HepG2 (cell line): Measurements from ENCODE around the gene SMIM1. TPM values are rescaled to one million over a fixed set of nuclear protein-coding genes. Genes with fewer than 3 reads are reported as not detected.

ENCODE experiments used
- ATF7-NPFF ChIP-seq: sonication (generic); formaldehyde crosslinking; IDR thresholded peaks from 2 replicates; pipeline ENCODE4 v1.8.1; 2023; ENCODE audit warnings: mild to moderate bottlenecking, low read depth, missing genetic modification reagents, moderate library complexity
- BRD4 ChIP-seq: sonication (generic); formaldehyde crosslinking; IDR thresholded peaks from 2 replicates; pipeline ENCODE4 v1.4.0; 2020; ENCODE audit warnings: missing genetic modification reagents
- HOXA5 ChIP-seq: sonication (generic); formaldehyde crosslinking; IDR thresholded peaks from 2 replicates; pipeline ENCODE4 v1.4.0; 2020; ENCODE audit warnings: missing genetic modification reagents
- KDM4B ChIP-seq: sonication (generic); formaldehyde crosslinking; IDR thresholded peaks from 2 replicates; pipeline ENCODE4 v1.4.0; 2020; ENCODE audit warnings: missing genetic modification reagents
- MTA1 ChIP-seq: sonication (generic); formaldehyde crosslinking; IDR thresholded peaks from 2 replicates; pipeline ENCODE4 v1.4.0; 2020; ENCODE audit warnings: missing genetic modification reagents, mild to moderate bottlenecking, borderline replicate concordance
- NCOA2 ChIP-seq: sonication (generic); formaldehyde crosslinking; IDR thresholded peaks from 2 replicates; pipeline ENCODE4 v1.8.0; 2022; ENCODE audit warnings: inconsistent platforms
- NCOA5 ChIP-seq: sonication (generic); formaldehyde crosslinking; IDR thresholded peaks from 2 replicates; pipeline ENCODE4 v1.4.0; 2020; ENCODE audit warnings: missing genetic modification reagents
- PAF1 ChIP-seq: IDR thresholded peaks from 2 replicates; pipeline ENCODE4 v1.6.1; 2016; ENCODE audit warnings: missing genetic modification reagents, missing compliant biosample characterization
- RAD51 ChIP-seq: fragments of 450-650 bp; IDR thresholded peaks from 2 replicates; pipeline ENCODE4 v1.6.1; 2016; ENCODE audit warnings: borderline replicate concordance
- TEAD3 ChIP-seq: optimal IDR thresholded peaks from 2 replicates; pipeline ENCODE3; 2016; ENCODE audit warnings: borderline replicate concordance
- ZBTB44 ChIP-seq: sonication (generic); formaldehyde crosslinking; IDR thresholded peaks from 2 replicates; pipeline ENCODE4 v1.4.0; 2020; ENCODE audit warnings: missing genetic modification reagents
- ZNF136 ChIP-seq: sonication (generic); formaldehyde crosslinking; IDR thresholded peaks from 2 replicates; pipeline ENCODE4 v1.8.1; 2022; ENCODE audit warnings: low read depth, mild to moderate bottlenecking, moderate library complexity, missing genetic modification reagents
- ZNF224 ChIP-seq: sonication (generic); formaldehyde crosslinking; IDR thresholded peaks from 2 replicates; pipeline ENCODE4 v1.5.0; 2020; ENCODE audit warnings: mild to moderate bottlenecking, missing genetic modification reagents
- ZNF253 ChIP-seq: sonication (generic); formaldehyde crosslinking; IDR thresholded peaks from 2 replicates; pipeline ENCODE4 v1.8.0; 2022; ENCODE audit warnings: mild to moderate bottlenecking, missing genetic modification reagents, borderline replicate concordance
- ZNF3 ChIP-seq: IDR thresholded peaks from 2 replicates; pipeline ENCODE4 v1.7.0; 2017; ENCODE audit warnings: inconsistent platforms
- ZNF335 ChIP-seq: sonication (generic); formaldehyde crosslinking; IDR thresholded peaks from 2 replicates; pipeline ENCODE4 v1.4.0; 2020; ENCODE audit warnings: missing genetic modification reagents
- ZNF343 ChIP-seq: sonication (generic); formaldehyde crosslinking; IDR thresholded peaks from 2 replicates; pipeline ENCODE4 v1.4.0; 2020; ENCODE audit warnings: mild to moderate bottlenecking, missing genetic modification reagents
- ZNF530 ChIP-seq: sonication (generic); formaldehyde crosslinking; IDR thresholded peaks from 2 replicates; pipeline ENCODE4 v1.5.0; 2020; ENCODE audit warnings: low read depth, mild to moderate bottlenecking, missing genetic modification reagents
- ZNF550 ChIP-seq: sonication (generic); formaldehyde crosslinking; IDR thresholded peaks from 2 replicates; pipeline ENCODE4 v1.4.0; 2020; ENCODE audit warnings: mild to moderate bottlenecking, missing genetic modification reagents, borderline replicate concordance
- ZNF782 ChIP-seq: sonication (generic); formaldehyde crosslinking; IDR thresholded peaks from 2 replicates; pipeline ENCODE4 v1.4.0; 2020; ENCODE audit warnings: missing genetic modification reagents, mild to moderate bottlenecking, borderline replicate concordance
- ZNF790 ChIP-seq: sonication (generic); formaldehyde crosslinking; IDR thresholded peaks from 2 replicates; pipeline ENCODE4 v1.8.0; 2022; ENCODE audit warnings: missing genetic modification reagents, mild to moderate bottlenecking, borderline replicate concordance
- ZNF878 ChIP-seq: sonication (generic); formaldehyde crosslinking; IDR thresholded peaks from 2 replicates; pipeline ENCODE4 v1.8.1; 2023; ENCODE audit warnings: mild to moderate bottlenecking, missing genetic modification reagents, moderate library complexity
- polyA plus RNA-seq, 8 experiments: library from polyadenylated mRNA; depleted of rRNA in 3 of 8; stranded (reverse) in 7 of 8; unstranded in 1 of 8; fragments of >200 nt; fragmentation: Illumina TruSeq in 4 of 8; extraction: Trizol in 4 of 8; gene quantifications; 2 replicates each; pipeline versions ENCODE4 v1.2.1 to v1.2.3, GENCODE V29; 2011 to 2016; ENCODE audit warnings: low read depth in 4 of 8, missing spikeins in 1 of 8, mixed read lengths in 1 of 8; ENCODE audit not compliant: insufficient read depth in 1 of 8
- total RNA-seq, 5 experiments: library from RNA; depleted of rRNA; stranded (reverse); fragments of >200 nt; fragmentation: Illumina TruSeq; extraction: Trizol; gene quantifications; 2 replicates each; pipeline ENCODE4 v1.2.3, GENCODE V29; 2016; ENCODE audit warnings: low read depth in 1 of 5
- TF ChIP-seq, protein P1 (sequence below): sonication (generic); formaldehyde crosslinking; IDR thresholded peaks from 2 replicates; pipeline ENCODE4 v1.5.1; 2020; ENCODE audit warnings: missing genetic modification reagents, mild to moderate bottlenecking, borderline replicate concordance
- TF ChIP-seq, protein P2 (sequence below): IDR thresholded peaks from 2 replicates; pipeline ENCODE4 v1.6.1; 2016; ENCODE audit warnings: low read depth, borderline replicate concordance
- TF ChIP-seq, protein P3 (sequence below), 2 experiments: IDR thresholded peaks; 2 replicates each; pipeline ENCODE4 v1.6.1; 2011 to 2012; ENCODE audit warnings: low read length in 2 of 2, borderline replicate concordance in 1 of 2, low read depth in 1 of 2, mild to moderate bottlenecking in 1 of 2, moderate library complexity in 1 of 2

SMIM1 gene
- total and polyA plus RNA-seq, 2 of the 13 experiments (the other 11 are each of a cell fraction or from before 2014, with no cell fraction given), result 12.4 to 56.3 TPM

DNA sequence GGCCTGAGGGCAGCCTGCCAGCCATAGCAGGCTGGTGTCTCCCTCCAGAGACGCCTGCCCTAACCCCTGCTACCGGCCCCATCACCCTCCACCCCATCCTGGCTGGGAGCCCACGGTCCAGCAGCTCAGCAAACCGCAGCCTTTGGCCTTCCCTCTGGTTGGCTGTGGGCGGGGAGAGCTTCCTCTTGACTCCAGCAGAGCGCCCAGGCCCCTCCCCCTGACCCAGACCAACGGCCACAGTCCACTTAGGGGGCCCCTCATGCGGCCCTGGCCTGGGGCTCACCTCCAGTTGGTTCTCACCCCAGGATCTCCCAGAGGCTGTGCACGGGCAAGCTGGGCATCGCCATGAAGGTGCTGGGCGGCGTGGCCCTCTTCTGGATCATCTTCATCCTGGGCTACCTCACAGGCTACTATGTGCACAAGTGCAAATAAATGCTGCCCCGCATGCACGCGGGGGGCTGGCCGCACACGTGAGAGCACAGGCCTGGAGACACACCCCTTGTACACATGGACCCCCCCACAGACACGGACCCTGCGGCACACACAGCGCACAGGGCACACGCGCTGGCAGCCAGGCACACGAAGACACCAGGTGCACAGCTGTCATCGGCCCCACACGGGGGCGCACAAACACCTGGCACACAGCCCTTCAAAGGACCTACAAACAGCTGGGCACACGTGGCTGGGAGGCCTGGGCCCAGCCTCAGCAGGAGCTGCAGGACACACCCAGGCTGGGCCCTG is 3.1 kb downstream of the SMIM1 start (continued):
- TF ChIP-seq, protein P1, sequence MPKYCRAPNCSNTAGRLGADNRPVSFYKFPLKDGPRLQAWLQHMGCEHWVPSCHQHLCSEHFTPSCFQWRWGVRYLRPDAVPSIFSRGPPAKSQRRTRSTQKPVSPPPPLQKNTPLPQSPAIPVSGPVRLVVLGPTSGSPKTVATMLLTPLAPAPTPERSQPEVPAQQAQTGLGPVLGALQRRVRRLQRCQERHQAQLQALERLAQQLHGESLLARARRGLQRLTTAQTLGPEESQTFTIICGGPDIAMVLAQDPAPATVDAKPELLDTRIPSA (CRISPR knock-in tag), result peak; percentile 95
- TF ChIP-seq ZNF335 (no peak), NCOA2 (CRISPR knock-in tag) (peak; percentile 61), ZNF343 (CRISPR knock-in tag) (peak; percentile 45), ZNF3 (CRISPR knock-in tag) (0 out of 2 replicates have a peak, but pooled peaks have one; percentile 60), ZNF782 (CRISPR knock-in tag) (peak; percentile 70; the same call in 1 of the 2 replicates), ZNF790 (no peak; the same call in 1 of the 2 replicates), HOXA5 (CRISPR knock-in tag) (peak; percentile 79; the same call in 1 of the 2 replicates), TEAD3 (CRISPR knock-in tag) (peak; percentile 44), ATF7-NPFF (CRISPR knock-in tag) (peak; percentile 55), KDM4B (CRISPR knock-in tag) (peak; percentile 88), PAF1 (CRISPR knock-in tag) (no peak), ZNF224 (CRISPR knock-in tag) (peak; percentile 75; the same call in 1 of the 2 replicates), ZNF136 (CRISPR knock-in tag) (no peak), ZBTB44 (CRISPR knock-in tag) (peak; percentile 42; the same call in 1 of the 2 replicates), ZNF253 (CRISPR knock-in tag) (no peak), ZNF550 (CRISPR knock-in tag) (no peak), MTA1 (peak; percentile 44; the same call in 1 of the 2 replicates), RAD51 (no peak), ZNF878 (CRISPR knock-in tag) (0 out of 2 replicates have a peak, but pooled peaks have one; percentile 38), NCOA5 (CRISPR knock-in tag) (peak; percentile 21; the same call in 1 of the 2 replicates), BRD4 (peak; percentile 69), ZNF530 (CRISPR knock-in tag) (0 out of 2 replicates have a peak, but pooled peaks have one; percentile 24)
- TF ChIP-seq, protein P2, sequence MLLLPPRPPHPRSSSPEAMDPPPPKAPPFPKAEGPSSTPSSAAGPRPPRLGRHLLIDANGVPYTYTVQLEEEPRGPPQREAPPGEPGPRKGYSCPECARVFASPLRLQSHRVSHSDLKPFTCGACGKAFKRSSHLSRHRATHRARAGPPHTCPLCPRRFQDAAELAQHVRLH, result 0 out of 2 replicates have a peak, but pooled peaks have one; percentile 52
- TF ChIP-seq, protein P3, sequence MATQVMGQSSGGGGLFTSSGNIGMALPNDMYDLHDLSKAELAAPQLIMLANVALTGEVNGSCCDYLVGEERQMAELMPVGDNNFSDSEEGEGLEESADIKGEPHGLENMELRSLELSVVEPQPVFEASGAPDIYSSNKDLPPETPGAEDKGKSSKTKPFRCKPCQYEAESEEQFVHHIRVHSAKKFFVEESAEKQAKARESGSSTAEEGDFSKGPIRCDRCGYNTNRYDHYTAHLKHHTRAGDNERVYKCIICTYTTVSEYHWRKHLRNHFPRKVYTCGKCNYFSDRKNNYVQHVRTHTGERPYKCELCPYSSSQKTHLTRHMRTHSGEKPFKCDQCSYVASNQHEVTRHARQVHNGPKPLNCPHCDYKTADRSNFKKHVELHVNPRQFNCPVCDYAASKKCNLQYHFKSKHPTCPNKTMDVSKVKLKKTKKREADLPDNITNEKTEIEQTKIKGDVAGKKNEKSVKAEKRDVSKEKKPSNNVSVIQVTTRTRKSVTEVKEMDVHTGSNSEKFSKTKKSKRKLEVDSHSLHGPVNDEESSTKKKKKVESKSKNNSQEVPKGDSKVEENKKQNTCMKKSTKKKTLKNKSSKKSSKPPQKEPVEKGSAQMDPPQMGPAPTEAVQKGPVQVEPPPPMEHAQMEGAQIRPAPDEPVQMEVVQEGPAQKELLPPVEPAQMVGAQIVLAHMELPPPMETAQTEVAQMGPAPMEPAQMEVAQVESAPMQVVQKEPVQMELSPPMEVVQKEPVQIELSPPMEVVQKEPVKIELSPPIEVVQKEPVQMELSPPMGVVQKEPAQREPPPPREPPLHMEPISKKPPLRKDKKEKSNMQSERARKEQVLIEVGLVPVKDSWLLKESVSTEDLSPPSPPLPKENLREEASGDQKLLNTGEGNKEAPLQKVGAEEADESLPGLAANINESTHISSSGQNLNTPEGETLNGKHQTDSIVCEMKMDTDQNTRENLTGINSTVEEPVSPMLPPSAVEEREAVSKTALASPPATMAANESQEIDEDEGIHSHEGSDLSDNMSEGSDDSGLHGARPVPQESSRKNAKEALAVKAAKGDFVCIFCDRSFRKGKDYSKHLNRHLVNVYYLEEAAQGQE (IDR thresholded peaks at IDR 0.05; ENCODE audit: borderline replicate concordance in 1 of 2, low read depth in 1 of 2, low read length in 2 of 2), result no peak
